Right kidney (tissue), 1 donor: ENCODE results near the gene PPP2R2B.
"Not testable (repeated sequence)": the region's sequence is repeated elsewhere in the genome, so short reads cannot be mapped to it uniquely, and the experiment has no call there.

Experiments used
- DNase-seq: peaks from one replicate; pipeline ENCODE4 v3.0.0-alpha.2; 2016

Gene PPP2R2B

GRCh38 chr5:146647656-146648199 lies 230.8 kb downstream of the PPP2R2B start:
- DNase-seq, result no peak

GRCh38 chr5:146646441-146646840 lies 232.1 kb downstream of the PPP2R2B start:
- DNase-seq, result no peak

- no peak for DNase-seq
Measured at GRCh38 chr5:146645342-146645741, 233.2 kb downstream of the PPP2R2B start.

- DNase-seq, result no peak
Measured at GRCh38 chr5:146644831-146645230, 233.7 kb downstream of the PPP2R2B start.

- no peak for DNase-seq
Measured at GRCh38 chr5:146643776-146644175, 234.8 kb downstream of the PPP2R2B start.

GRCh38 chr5:146642410-146642809 lies 236.1 kb downstream of the PPP2R2B start:
- no peak for DNase-seq

GRCh38 chr5:146641941-146642340 lies 236.6 kb downstream of the PPP2R2B start:
- no peak for DNase-seq

GRCh38 chr5:146640285-146640896 lies 238.2 kb downstream of the PPP2R2B start:
- no peak for DNase-seq

- DNase-seq, result no peak
Measured at GRCh38 chr5:146635443-146635842, 243.1 kb downstream of the PPP2R2B start.

GRCh38 chr5:146633323-146633764 lies 245.2 kb downstream of the PPP2R2B start:
- DNase-seq, result peak; percentile 19

- DNase-seq, result no peak
Measured at GRCh38 chr5:146632620-146633322, 245.8 kb downstream of the PPP2R2B start.

GRCh38 chr5:146630472-146630871 lies 248.1 kb downstream of the PPP2R2B start:
- DNase-seq, result no peak

GRCh38 chr5:146628950-146629349 lies 249.6 kb downstream of the PPP2R2B start:
- no peak for DNase-seq

GRCh38 chr5:146626936-146627335 lies 251.6 kb downstream of the PPP2R2B start:
- no peak for DNase-seq

- no peak for DNase-seq
Measured at GRCh38 chr5:146624179-146624578, 254.4 kb downstream of the PPP2R2B start.

GRCh38 chr5:146623666-146624065 lies 254.9 kb downstream of the PPP2R2B start:
- no peak for DNase-seq

- DNase-seq, result no peak
Measured at GRCh38 chr5:146623009-146623408, 255.5 kb downstream of the PPP2R2B start.

- DNase-seq, result no peak
Measured at GRCh38 chr5:146622391-146622790, 256.2 kb downstream of the PPP2R2B start.

GRCh38 chr5:146620669-146621051 lies 257.9 kb downstream of the PPP2R2B start:
- no peak for DNase-seq

GRCh38 chr5:146620031-146620668 lies 258.4 kb downstream of the PPP2R2B start:
- DNase-seq, result no peak

- no peak for DNase-seq
Measured at GRCh38 chr5:146618434-146618833, 260.1 kb downstream of the PPP2R2B start.

- not testable (repeated sequence) for DNase-seq
Measured at GRCh38 chr5:146609731-146610130, 268.8 kb downstream of the PPP2R2B start.

GRCh38 chr5:146607659-146608332 lies 270.8 kb downstream of the PPP2R2B start:
- no peak for DNase-seq
